ENCODE measurements around the gene METRNL.

DNA sequence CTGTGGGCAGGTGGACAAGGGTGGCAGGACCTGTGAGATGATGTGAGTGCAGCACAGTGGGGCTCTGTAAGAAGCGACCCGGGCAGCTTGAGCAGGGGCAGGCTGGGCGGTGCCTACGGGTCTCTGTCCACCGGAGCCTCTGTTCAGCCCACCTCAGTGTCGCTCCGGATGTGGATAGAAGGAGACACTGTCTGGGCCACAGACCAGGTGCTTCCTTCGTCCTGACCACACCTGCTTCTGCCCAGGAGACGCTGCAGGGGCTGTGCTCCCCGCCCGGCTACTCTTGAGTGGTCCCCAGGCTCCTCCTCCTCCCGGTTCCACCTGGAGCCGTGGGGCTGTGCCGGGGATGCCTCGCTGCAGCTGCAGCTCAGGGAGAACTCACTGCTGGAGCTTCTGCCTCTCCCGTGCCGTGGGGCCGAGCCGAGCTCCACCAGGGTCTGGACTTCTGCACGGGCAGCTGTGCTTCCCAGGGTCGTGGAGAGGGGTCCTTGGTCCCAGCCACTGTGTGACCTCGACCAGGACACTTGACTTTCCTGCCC is 21.5 kb downstream of the METRNL start:
- TF ChIP-seq CTCF (IDR thresholded peaks at IDR 0.05; ENCODE audit: poor library complexity, severe bottlenecking), result no peak
- no peak for TF ChIP-seq MXI1 (conservative IDR thresholded peaks at IDR 0.05; ENCODE audit: poor library complexity, severe bottlenecking)
- no peak for TF ChIP-seq EZH2 (IDR thresholded peaks at IDR 0.05; ENCODE audit: borderline replicate concordance, insufficient read depth, low read length, poor library complexity, severe bottlenecking)
- no peak for TF ChIP-seq EP300 (conservative IDR thresholded peaks at IDR 0.05; ENCODE audit: poor library complexity, severe bottlenecking)
- no peak for TF ChIP-seq TAF1 (IDR thresholded peaks at IDR 0.05; ENCODE audit: low read depth)
- no peak for TF ChIP-seq RAD21 (conservative IDR thresholded peaks at IDR 0.05)
- no peak for TF ChIP-seq SMC3 (conservative IDR thresholded peaks at IDR 0.05; ENCODE audit: poor library complexity)
